ENCODE data around the gene LPCAT3.
"Not testable (repeated sequence)": the region's sequence is repeated elsewhere in the genome, so short reads cannot be mapped to it uniquely, and the experiment has no call there.

Gene LPCAT3

GRCh38 chr12:7035463-7035862 lies 17.2 kb upstream of the LPCAT3 start:
- no peak for DNase-seq

- DNase-seq: no peak
Measured at GRCh38 chr12:7034464-7034863, 16.2 kb upstream of the LPCAT3 start.

- no peak for DNase-seq
Measured at GRCh38 chr12:7032990-7033389, 14.7 kb upstream of the LPCAT3 start.

GRCh38 chr12:7031306-7031705 lies 13.0 kb upstream of the LPCAT3 start:
- DNase-seq: no peak

GRCh38 chr12:7026854-7027253 lies 8.6 kb upstream of the LPCAT3 start:
- no peak for DNase-seq

- no peak for DNase-seq
Measured at GRCh38 chr12:7023114-7023513, 4.8 kb upstream of the LPCAT3 start.

- no peak for DNase-seq
Measured at GRCh38 chr12:7021956-7022355, 3.7 kb upstream of the LPCAT3 start.

- DNase-seq: no peak
Measured at GRCh38 chr12:7019043-7019569, 830 bp upstream of the LPCAT3 start.

GRCh38 chr12:7017870-7018349 lies 366 bp downstream of the LPCAT3 start:
- peak; percentile 32 for DNase-seq

- DNase-seq: no peak
Measured at GRCh38 chr12:7016958-7017571, 1.2 kb downstream of the LPCAT3 start.

- no peak for DNase-seq
Measured at GRCh38 chr12:7015555-7016370, 2.5 kb downstream of the LPCAT3 start.

- DNase-seq: no peak
Measured at GRCh38 chr12:7013101-7013500, 5.2 kb downstream of the LPCAT3 start.

GRCh38 chr12:7012024-7012607 lies 6.2 kb downstream of the LPCAT3 start:
- DNase-seq: no peak

- not testable (repeated sequence) for DNase-seq
Measured at GRCh38 chr12:7011398-7011797, 6.9 kb downstream of the LPCAT3 start.

- DNase-seq: no peak
Measured at GRCh38 chr12:7009512-7009911, 8.8 kb downstream of the LPCAT3 start.

- no peak for DNase-seq
Measured at GRCh38 chr12:7008864-7009263, 9.4 kb downstream of the LPCAT3 start.

- DNase-seq: no peak
Measured at GRCh38 chr12:7006639-7007038, 11.6 kb downstream of the LPCAT3 start.

- DNase-seq: no peak
Measured at GRCh38 chr12:7005311-7005710, 13.0 kb downstream of the LPCAT3 start.

- DNase-seq: no peak
Measured at GRCh38 chr12:7004840-7005239, 13.4 kb downstream of the LPCAT3 start.

- no peak for DNase-seq
Measured at GRCh38 chr12:7004287-7004803, 13.9 kb downstream of the LPCAT3 start.

GRCh38 chr12:7001921-7002591 lies 16.2 kb downstream of the LPCAT3 start:
- DNase-seq: no peak

GRCh38 chr12:6998715-6999451 lies 19.4 kb downstream of the LPCAT3 start:
- DNase-seq: no peak

Measured in 8988T (cell line).